Iris pigment epithelial cell (primary cell): ENCODE data around the gene GALNT17.
"Not testable (repeated sequence)": the region's sequence is repeated elsewhere in the genome, so short reads cannot be mapped to it uniquely, and the experiment has no call there.

Experiments used
- DNase-seq: peaks from one replicate; pipeline ENCODE4 v3.0.0-alpha.2; 2011; ENCODE audit warnings: low read depth

GALNT17 gene

DNA sequence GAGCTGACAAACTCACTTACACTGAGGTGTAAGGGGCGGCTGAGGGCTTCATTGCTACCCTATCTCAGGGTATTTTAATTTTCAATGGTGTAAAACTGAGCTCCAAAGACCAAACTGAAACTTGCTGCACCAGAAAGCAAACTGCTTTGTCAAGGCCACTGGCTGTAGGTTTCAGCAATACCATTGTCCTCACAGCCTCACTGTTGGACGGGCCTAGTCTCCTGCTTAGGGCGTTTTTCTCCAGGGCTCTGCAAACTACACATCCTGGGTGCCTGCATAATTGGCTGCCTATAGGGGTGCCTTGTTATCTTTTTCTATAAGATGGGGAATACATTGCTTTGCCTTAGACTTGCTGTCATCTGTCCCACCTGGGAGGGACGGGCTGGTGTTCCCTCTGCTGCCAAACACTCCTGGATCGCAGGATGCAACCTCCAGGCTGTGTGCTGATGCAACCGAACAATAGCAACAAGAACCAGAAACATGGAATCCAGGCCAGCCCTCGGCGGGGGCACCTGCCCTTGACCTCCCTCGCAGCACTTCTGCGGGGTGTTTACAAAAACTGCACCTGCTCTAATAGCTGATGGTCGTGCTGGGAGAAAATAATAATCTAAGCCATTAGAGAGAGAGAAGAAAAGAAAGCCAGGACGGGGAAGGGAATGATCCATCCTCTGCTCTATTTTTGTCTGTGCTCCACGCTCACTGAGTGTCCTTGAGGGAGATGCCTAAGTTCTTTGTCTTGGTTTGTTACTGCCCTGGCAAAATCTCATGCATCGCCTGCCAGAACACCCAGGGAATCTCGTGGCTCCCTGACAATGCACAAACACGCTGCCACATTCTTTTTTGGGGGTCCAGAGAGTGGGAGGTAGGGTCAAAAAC is 104.5 kb downstream of the GALNT17 start:
- no peak for DNase-seq

DNA sequence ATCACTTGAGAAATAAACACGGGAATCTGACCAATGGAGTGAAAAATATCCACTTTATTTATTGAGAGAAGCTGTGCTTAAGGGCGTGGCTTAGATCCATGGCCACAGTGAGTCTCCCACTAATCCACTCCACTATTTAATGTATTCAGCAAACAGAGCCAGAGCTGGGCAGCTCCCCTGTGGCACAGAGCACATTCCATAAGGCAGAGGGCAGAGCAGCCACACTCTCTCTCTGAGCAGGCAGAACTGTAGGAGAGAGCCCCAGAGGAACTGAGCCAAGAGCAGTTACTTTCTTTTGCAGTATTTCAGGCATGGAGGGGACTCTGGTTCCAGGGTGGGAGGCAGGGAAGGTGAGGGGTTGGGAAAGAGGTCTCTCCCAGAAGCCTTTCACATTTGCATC is 106.0 kb downstream of the GALNT17 start:
- no peak for DNase-seq

DNA sequence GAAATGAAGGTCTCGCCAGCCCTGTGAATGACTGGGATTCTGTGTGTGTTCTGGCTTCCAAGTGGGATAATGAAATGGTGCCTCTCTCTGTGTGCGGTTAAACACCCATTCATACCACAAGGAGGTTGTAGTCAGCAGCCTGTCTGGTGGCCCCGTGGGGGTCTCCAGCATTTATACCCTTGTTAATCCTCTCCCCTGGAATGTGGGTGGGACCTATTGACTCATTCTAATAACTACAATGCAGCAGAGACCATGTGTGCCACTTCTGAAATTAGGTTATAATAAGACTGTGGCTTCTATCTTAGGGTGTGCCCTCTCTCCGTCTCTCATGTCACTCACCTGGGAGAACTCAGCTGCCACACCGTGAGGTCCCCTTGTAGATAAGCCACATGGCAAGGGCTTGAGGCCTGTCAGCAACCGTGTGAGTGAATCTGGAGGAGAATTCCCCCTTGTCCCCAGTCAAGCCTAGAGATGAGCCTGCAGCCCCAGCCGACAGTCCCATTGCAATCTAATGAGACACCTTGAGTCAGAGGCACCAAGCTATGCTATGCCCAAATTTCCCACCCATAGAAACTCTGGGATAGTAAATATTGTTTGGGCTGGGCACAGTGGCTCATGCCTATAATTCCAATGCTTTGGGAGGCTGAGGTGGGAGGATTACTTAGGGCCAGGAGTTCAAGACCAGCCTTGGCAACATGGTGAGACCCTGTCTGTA is 106.8 kb downstream of the GALNT17 start:
- DNase-seq = no peak

DNA sequence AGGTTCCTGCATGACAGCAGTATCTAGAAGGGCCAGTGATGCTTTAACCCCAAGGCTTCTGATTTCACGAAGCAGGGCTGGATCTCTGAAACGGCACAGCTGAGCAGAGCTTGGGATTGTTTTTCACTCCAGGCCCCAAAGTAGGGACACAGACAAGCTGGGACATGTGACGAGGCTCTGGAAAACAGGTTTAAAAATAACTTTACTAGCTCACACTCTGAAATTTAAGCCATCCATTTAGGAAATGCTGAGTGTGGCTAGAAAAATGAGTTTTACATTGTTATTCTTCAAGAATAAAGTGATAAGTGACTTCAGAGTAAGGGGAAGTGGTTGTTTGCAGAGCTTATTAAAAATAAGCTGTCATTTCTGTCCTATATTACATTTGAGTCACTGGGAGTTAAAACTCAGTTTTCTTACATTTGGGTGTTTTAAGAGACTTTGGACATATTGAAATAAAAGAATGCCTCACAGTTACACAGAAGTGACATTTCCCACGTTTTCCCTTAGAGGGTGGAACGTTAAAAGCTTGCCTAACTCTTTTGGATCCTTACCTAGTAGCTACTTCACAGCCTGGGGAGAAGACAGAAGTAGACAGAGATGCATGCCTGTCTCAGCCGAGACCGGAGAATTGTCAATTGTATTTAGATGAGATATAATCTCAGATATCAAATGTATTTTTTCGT is 107.8 kb downstream of the GALNT17 start:
- DNase-seq = no peak

DNA sequence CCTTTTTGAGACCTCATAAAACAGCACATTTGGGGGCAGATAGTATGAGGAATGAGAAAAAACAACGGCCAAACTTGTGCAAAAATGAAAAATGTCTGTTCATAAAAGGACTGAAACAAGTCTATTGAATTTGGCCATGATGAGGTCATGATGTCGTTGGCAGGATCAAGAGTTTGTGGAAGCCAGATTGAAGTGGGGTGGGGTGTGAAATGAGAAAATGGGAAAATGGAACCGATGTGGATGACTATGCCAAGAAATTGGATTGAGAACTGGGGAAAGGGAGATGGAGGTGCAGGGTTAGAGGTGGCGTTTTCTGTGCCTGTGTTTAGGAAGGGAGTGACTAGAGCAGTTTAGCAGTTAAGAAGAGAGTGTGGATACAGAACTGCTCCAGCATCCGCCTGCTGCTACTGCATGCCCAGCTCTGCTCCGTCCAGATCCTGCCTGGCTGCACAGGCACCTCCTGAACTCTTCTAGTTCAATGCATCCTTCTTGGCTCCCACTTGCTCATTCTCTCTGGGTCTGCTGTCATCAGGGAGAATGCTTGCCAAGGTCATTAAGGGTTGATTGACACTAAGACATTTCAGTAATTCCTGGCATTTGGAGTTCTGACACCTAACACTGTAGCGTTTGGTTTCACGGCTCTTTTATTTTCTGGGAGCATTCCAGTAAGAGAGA is 111.9 kb downstream of the GALNT17 start:
- no peak for DNase-seq

DNA sequence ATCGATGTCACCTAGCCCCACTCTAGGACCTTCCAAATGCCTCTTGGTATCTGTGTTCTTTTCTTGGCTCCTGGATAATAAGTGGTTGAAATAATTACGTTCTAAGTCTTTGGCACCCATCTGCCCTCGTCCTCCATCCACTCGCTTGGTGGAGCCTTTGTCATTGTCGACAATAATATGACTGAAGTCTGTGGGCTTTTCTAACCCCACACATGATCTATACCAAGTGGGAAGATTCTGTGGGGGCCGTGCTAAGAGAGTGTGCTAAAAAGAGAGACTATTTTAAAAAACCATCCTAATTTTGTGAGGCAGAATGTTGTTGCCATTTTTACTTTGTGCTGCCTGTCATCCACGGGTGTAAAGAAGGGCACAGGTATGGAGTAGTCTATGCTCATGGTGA is 113.1 kb downstream of the GALNT17 start:
- no peak for DNase-seq

DNA sequence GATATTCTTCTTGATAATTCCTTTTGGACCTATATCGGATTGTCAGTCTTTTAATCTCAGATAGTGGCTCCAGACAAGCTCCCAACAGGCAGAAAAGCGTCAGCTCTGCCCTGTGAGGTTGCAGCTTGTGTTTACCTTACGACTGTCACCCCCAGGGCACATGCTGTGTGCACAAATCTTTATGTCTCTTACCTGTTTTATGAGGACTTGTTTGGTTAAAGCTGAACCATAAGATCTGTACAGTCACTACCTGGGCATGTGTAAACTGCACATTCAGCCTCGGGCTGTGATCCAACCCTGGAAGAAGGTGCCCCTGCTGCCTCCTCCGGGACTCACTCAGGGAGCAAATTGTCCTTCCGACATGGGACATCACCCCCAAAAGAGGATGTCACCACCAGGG is 119.8 kb downstream of the GALNT17 start:
- DNase-seq = no peak

DNA sequence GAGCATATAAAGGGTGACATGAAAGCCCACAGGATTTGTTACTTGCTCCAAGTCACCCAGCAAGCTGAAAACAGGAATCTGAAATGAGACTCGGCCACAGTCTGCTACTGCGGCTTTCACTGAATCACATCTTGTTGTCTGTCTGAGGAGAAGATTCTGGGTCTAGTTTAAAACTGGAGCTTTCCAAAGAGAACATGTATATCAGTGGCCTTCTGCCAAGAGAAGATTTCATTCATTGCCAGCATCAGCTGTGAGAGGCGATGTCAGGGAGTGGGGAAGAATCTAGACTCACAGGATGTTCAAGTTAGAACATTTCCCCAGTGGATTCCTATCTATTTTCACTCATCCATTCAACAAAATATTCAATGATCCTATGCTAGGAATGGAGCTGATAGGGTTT is 122.8 kb downstream of the GALNT17 start:
- no peak for DNase-seq

DNA sequence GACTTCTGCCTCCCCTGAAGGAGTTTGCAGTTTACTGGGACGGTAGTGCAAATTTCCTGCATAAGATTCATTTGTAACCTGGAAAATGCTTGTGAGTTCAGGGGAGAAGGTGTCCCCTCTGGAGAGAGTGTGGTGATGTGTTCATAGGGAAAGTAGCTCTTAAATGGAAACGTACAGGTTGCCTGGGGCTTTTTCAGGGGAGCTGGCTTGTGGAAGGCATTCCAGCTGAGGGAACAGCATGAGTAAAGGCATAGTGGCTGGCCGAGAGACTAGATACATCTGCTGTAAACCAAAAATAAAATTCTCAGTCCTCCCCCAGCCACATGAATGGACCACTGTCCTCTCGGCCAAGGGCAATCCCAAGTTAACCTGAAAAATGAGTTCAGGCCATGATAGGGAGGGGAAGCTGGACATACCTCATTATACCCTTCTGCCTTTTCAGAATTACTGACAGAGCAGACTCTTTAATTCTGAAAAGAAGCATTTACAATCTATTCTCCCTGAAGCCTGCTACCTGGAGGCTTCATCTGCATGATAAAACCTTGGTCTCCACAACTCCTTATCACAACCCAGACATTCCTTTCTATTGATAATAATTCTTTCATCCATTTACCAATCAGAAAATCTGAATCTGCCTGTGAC is 123.7 kb downstream of the GALNT17 start:
- no peak for DNase-seq

DNA sequence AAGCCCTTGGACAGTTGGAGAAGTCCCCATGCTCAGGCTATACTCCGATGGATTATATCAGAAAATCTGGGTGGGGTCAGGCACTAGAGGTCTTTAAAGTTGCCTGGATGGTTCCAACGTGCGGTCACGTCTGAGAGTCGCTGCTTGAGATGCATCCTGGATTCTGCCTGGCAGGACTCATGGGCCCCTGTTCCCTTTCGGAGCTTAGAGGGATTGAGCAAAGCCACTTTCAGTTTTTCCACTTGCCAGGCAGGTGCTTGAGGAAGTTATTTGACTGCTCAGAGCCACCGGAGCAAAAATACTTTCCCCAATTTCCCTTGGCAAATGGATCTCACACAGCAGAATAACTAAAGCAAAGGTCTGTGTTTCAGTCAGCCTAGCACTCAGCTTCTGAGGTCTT is 129.1 kb downstream of the GALNT17 start:
- DNase-seq = no peak

DNA sequence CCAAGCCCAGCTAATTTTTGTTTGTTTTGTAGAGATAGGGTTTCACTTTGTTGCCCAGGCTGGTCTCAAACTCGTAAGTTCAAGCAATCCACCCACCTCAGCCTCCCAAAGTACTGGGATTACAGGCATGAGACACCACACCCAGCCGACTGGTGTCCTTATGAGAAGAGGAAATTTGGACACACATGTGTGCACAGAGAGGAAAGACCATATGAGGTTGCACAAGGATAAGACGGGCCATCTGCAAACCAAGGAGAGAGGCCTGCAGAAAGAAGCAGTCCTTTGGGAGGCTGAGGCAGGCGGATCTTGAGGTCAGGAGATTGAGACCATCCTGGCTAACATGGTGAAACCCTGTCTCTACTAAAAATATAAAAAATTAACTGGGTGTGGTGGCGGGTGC is 130.9 kb downstream of the GALNT17 start:
- DNase-seq = not testable (repeated sequence)

DNA sequence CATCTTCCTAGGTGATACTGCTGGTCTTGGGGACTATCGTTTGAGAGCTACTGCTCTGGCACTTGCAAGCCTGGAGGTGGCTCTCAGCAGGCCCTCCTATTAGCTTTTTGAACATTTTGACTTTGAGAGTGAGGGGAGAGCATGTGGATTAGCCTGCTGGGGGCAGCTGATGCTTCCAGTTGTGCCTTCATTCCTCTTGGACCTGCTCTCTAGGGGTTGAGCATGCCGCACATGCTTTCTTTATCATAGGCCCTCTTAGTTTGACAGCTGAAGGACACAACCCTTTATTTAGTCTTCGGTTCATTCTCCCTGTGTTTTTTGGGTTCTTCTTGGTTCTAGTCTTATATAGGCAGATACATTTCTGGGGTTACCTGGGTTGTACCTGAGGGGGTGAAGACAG is 132.1 kb downstream of the GALNT17 start:
- DNase-seq = no peak

DNA sequence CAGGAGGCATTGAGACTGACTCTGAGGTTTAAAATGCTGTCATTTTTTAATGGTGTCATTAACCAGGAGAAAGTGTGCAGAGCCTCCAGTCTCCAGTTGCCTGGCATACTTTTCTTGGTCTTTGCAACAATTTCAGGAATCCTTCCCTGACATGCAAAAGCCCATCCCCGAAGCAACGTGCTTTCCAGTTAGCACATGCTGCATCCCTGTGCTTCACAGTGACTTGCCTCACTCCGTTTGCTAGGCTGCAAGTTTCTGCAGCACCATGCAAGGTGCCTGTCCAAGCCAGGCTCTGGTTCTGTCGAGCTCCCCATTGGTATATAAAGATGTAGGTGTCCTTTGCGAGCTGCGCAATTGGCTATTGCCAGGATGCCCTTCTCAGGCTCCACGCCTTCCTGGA is 135.0 kb downstream of the GALNT17 start:
- no peak for DNase-seq

DNA sequence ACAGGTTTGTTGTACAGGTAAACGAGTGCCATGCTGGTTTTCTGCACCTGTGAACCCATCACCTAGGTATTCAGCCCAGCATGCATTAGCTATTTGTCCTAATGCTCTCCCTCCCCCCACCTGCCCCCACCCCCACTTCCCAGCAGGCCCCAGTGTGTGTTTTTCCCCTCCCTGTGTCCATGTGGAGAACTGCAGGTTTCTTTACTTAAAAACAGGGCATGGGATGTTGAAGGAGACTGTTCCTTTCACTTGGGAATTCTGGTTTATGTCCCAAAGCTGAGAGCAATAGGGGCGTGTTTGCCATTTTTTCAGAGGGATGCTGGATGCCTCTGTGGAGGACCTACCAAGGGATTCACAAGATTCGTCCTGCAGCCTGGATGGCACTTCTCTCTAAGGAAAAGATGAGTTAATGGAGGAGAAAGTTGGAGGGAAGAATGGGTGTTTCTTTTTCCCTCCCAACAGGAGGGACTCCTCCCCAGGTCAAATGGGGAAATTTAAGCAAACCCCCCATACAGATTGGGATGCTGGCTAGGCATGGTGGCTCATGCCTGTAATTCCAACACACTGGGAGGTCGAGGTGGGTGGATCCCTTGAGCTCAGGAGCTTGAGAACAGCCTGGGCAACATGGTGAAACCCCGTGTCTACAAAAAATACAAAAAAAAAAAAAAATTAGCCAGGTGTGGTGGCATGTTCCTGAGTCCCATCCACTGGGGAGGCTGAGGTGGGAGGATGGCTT is 136.0 kb downstream of the GALNT17 start:
- DNase-seq = no peak

DNA sequence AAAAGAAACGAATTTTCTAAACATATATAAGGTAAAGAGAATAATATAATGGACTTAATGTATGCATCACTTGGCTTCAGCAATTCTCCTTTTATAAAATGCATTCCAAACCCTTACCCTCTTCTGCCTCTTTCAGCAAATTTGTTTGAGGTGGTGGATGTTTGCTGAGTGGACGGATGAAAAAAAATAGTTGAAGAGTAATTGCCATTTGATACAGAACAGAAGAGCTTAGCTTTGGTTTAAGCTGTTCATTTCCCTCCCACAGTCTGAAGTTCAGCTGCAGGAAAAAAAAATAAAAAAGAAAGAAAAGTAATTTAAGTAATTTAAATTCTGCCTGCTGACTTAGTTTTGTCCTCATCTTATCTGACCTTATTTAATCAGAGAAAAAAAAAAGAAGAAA is 138.6 kb downstream of the GALNT17 start:
- DNase-seq = no peak

DNA sequence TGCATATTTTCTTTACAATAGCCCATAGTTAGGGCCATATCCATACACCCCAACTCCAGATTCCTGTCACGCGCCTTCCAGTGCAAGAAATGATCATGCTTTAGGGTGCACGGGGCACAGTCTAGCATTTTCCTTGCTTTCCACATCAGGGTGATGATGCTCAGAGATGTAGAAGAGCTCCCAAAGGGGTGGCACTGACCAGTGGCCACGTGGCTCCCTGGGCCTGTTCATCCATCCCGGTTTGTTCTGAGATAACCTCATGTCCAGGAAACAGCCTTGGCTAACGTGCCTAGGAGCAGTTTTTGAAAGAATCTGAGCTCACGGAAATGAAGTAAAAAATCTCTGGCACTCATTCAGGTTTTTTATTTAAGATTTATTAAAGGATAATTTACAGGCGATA is 139.3 kb downstream of the GALNT17 start:
- no peak for DNase-seq

DNA sequence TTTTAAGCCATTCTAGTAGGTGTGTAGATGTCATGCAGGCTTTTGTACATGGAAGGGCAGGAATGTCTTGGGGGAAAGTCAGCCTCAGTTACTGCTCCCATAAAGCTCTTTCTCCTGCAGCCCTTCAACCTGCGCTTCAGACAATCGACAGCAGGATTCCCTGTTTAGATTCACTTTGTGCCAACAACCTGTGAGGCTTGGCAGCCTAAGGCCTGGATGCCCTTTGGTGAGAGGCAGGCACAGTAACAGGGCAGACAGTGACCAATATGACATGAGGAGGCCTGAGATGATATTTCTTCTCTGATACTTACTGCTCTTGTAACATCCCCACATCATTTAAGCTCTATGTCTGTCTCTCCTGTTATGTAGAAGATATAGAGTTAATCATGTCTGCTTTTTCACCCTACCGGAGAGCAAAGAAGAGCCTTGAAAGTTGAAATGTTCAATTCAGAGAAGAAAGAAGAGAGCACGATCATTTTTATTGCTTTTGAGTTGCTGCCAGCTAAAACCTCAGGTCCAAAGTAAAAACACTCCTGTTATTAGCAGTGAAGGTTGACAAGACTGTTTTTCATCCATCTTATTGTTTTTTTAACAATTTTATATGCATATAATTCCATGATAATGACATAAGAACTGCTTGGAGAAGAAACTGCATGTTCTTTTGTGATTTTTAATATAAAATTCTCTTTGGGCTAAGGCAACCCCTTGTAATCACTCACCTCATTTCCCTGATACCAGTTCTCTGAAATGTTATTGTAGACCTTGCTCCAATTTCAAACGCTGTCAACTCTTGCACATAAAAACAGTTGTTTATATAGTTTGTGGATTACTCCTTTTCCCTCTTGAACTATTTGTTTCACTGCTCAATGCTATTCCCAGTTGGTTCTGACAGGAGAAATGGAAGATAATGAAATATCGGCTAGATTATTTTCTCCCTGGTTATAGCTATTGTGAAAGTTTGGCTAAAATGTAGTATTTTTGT is 140.9 kb downstream of the GALNT17 start:
- DNase-seq = no peak

DNA sequence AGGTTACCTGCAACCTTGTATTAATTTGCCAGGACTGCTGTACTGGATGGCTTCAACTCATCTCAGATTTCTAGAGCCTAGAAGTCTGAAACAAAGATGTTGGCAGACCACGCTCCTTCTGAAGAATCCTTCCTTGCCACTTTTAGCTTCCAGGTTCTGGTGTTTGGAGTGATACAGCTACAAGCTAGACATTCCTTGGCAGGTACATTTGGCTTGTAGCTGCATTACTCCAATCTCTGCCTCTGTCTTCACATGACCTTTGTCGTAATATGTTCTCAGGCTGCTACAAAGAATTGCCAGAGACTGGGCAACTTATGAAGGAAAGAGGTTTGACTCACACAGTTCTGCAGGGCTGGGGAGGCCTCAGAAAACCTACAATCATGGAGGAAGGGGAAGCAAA is 146.3 kb downstream of the GALNT17 start:
- DNase-seq = no peak

DNA sequence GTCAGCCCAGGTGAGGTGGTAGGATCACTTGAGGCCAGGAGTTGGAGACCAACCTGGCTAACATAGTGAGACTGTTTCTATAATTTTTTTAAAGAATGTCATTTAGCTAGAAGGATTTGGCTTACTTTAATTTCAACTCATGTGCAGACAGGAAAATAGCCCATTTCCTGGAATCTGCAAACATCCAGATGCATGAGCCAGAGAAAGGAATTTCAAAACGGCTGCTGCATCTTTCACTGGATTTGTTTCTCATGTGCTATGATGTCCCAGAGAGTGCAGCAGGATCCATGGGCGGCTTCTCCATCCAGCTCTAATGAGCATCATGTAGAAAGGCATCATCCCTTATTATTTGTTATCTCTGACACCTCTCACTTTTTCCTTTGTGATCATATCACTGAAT is 149.3 kb downstream of the GALNT17 start:
- DNase-seq = no peak

DNA sequence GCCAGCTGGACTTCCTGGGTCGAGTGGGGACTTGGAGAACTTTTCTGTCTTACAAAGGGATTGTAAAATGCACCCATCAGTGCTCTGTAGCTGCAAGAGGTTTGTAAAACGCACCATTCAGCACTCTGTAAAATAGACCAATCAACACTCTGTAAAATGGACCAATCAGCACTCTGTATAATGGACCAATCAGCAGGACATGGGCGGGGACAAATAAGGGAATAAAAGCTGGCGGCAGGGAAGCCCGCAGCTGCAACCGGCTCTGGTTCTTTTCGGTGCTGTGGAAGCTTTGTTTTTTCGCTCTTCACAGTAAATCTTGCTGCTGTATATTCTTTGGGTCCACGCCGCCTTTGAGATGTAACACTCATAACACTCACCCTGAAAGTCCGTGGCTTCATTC is 151.9 kb downstream of the GALNT17 start:
- DNase-seq = no peak
